Astrocyte of the cerebellum (primary cell): ENCODE data around the gene CFAP157.

Experiments
- DNase-seq: peaks from one replicate; pipeline ENCODE4 v3.0.0-alpha.2; 2011; ENCODE audit warnings: low read depth
- H3K4me3 ChIP-seq: 2 replicates; pipeline ENCODE4 v1.5.1; 2011; ENCODE audit warnings: mild to moderate bottlenecking, low read depth, low read length, moderate library complexity
- in situ Hi-C: cut with HindIII; loops from 2 replicates; pipeline ENCODE4 v1.10.0; 2017; ENCODE audit warnings: low sequenced_read_pairs
- TF ChIP-seq, protein P1 (sequence below): IDR thresholded peaks from 2 replicates; pipeline ENCODE4 v1.5.1; 2012; ENCODE audit warnings: low read length, low read depth, moderate library complexity, mild to moderate bottlenecking; ENCODE audit errors: missing control alignments

CFAP157 gene

DNA sequence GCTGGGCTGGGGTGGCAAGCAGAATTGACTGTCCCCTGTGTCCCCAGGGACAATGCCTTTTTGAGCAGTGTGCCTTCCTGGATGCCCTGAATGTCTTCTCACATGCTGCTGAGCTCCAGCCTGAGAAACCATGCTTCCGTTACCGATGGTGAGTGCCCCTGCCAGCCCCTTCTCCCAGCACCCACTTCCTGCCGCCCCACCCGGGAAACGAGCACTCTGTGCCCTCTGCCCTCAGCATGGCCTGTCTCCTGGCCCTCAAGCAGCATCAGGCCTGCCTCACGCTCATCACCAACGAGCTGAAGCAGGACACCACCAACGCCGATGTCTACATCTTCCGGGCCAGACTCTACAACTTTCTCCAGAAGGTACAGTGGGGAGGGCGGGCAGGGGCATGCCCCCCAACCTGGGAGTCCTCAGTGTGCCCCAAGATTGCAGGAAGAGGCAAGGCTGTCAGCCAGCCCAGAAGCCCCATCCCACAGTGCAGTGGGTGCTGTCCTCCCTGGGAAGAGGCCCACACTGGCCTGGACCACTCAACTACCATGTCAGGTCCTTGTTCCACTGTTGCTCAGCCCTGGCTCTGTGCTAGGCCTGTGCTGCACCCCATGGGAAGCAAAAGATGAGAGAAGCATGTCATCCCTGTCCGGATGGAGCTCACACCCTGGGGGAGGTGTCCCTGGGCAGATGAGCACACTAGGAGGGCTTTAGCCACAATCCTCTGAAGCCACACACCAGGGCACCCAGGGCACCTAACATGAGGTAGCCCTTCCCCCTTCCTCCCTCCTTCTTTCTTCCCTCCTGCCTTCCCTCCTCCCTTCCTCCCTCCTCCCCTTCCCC is 13.5 kb downstream of the CFAP157 start:
- H3K4me3 ChIP-seq = no peak overlapping the region
- TF ChIP-seq, protein P1, sequence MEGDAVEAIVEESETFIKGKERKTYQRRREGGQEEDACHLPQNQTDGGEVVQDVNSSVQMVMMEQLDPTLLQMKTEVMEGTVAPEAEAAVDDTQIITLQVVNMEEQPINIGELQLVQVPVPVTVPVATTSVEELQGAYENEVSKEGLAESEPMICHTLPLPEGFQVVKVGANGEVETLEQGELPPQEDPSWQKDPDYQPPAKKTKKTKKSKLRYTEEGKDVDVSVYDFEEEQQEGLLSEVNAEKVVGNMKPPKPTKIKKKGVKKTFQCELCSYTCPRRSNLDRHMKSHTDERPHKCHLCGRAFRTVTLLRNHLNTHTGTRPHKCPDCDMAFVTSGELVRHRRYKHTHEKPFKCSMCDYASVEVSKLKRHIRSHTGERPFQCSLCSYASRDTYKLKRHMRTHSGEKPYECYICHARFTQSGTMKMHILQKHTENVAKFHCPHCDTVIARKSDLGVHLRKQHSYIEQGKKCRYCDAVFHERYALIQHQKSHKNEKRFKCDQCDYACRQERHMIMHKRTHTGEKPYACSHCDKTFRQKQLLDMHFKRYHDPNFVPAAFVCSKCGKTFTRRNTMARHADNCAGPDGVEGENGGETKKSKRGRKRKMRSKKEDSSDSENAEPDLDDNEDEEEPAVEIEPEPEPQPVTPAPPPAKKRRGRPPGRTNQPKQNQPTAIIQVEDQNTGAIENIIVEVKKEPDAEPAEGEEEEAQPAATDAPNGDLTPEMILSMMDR = no peak
- DNase-seq = no peak
- in situ Hi-C loops = no loop called here

DNA sequence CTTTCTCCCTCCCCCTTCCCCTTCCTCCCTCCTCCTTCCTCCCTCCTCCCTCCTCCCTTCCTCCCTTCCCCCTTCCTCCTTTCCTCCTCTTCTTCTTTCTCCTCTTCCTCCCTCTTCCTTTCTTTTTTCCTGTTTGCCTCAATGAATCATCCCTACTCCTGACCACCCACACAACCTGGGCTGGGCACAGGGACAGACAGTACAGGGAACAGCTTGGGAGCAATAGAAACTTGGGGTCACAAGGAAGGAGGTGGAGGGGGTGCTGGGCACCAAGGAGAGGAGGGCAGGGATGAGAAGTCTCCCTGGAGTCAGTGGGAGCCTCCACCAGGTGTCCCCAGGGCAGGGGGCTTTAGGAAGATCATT is 14.1 kb downstream of the CFAP157 start:
- DNase-seq = no peak
- no peak overlapping the region for H3K4me3 ChIP-seq
- in situ Hi-C loops = no loop called here
- TF ChIP-seq, protein P1 = no peak

DNA sequence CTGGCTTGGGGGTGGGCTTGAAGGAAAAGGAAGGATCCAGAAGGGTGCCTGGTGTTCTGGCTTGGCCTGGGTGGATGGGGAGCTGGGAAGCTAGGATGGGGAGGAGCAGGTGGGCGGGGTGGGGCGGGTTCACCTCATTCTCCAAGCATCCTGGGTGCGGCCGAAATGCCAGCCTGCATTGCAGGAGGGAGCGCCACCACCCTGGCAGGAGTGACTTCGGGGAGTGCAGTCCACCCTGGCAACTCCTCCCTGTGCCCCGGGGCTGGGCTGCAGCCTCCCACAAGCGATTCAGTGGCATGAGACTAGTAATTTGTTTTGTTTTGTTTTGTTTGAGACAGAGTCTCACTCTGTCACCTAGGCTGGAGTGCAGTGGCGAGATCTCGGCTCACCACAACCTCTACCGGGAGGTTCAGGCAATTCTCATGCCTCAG is 14.6 kb downstream of the CFAP157 start:
- DNase-seq = no peak
- H3K4me3 ChIP-seq = no peak overlapping the region
- TF ChIP-seq, protein P1 = no peak
- in situ Hi-C loops = no loop called here

DNA sequence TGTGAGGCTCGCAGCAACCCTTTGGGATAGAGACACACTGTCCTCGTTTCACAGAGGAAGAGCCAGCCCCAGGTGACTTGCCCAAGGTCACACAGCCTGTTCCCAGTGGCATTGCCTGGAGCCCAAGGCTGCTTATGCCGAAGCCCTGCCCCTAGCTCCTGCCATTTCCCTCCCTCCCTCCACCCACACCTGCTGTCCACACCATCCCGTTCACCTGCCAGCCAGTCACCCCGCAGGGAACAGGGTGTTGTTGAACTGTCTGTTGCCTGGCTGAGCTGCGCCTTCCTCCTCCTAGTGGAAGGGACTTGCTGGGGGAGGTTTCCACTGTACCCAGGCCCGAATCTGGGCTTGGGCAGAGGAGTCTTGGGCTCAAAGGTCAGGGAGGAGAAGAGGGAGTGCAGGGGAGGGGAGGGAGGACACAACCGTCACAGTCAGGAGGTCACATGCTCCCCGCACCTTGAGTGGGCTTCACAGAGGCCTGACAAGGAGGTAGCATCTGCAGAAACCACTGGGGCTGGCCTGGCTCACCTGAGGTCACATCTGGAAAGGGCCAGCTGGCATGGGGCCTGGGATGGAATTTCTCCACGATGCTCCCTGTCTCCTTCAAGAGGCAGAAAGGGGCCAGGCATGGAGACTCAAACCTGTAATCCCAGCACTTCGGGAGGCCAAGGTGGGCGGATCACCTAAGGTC is 15.4 kb downstream of the CFAP157 start:
- H3K4me3 ChIP-seq = no peak overlapping the region
- in situ Hi-C loops = no loop called here
- DNase-seq = no peak
- TF ChIP-seq, protein P1 = no peak

DNA sequence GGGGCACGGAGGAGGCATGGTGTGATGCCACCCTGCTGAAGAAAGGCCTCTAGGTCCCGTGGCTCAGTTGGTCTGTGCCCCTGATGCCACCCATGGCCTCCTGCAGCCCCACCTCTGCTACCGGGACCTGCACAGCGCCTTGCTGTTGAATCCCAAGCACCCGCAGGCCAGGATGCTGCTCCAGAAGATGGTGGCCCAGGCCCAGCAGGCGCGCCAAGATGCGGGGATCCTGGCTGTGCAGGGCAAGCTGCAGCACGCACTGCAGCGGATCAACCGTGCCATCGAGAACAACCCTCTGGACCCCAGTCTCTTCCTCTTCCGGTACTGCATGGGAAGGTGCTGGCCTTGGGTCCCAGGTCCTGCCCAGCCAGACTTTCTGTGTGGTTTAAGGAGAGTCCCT is 16.2 kb downstream of the CFAP157 start:
- DNase-seq = no peak
- in situ Hi-C loops = no loop called here
- TF ChIP-seq, protein P1 = no peak
- H3K4me3 ChIP-seq = no peak overlapping the region

DNA sequence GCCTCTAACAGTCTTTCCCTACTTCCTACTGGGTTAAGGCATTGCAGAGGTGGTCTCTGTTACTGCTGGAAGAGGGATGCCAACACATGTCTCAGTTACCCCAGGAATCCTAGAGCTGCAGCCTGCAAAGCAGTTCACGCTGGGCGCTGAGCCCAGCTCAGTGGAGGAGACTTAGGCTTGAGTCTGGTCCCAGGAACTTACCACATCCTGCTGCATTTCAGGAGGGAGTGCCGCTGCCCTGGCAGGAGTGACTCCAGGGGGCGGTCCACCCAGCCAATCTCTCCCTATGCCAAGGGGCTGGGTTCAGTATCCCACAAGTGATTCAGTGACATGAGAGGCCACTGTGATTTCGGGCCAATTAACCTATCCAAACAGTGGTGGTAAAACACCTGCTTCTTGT is 16.7 kb downstream of the CFAP157 start:
- peak; percentile 76 for DNase-seq
- in situ Hi-C loops = no loop called here
- H3K4me3 ChIP-seq = no peak overlapping the region
- TF ChIP-seq, protein P1 = peak; percentile 25
